Epithelial cell of proximal tubule (primary cell): ENCODE data around the gene PTPRT. TPM values are rescaled to one million over a fixed set of nuclear protein-coding genes. Genes with fewer than 3 reads are reported as not detected.

Experiments used
- DNase-seq: peaks from one replicate; pipeline ENCODE4 v3.0.0-alpha.2; 2011; ENCODE audit warnings: low read depth
- H3K4me3 ChIP-seq: 2 replicates; pipeline ENCODE4 v1.5.1; 2011; ENCODE audit warnings: low read depth, mild to moderate bottlenecking, low read length
- CTCF ChIP-seq: conservative IDR thresholded peaks from 2 replicates; pipeline ENCODE4 v1.5.1; 2012; ENCODE audit warnings: low read depth, mild to moderate bottlenecking, low read length
- total RNA-seq: library from RNA; depleted of rRNA; stranded (reverse); fragments of >200 nt; gene quantifications from 2 replicates; pipeline ENCODE4 v1.2.3, GENCODE V29; 2015

PTPRT gene
- total RNA-seq, 1 donor from 2014 or later, result not detected

- H3K4me3 ChIP-seq, result no peak overlapping the region
- DNase-seq, result peak; percentile 4
- TF ChIP-seq CTCF, result no peak
These were observed 30.9 kb upstream of the PTPRT start for GRCh38 chr20:43220612-43221011.

DNA sequence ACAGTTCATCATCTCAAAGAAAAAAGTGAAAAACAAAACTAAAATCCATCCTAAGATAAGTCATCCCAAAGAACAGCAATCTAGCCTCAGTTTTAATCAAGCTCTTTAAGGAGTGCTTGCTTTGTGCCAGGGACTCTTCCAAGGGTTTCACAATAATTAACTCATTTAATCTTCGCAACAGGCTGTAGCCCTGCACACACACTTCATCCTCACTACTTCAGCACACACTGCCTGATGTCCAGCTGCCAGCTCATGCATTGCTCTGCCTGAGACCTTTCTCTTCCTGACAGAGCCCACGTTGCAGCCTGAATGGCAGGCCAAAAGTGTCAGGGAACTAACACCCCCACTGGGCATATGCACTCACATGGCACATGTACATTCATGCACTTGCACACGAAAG lies 21.2 kb upstream of the PTPRT start:
- H3K4me3 ChIP-seq, result no peak overlapping the region
- DNase-seq, result no peak
- no peak for TF ChIP-seq CTCF

DNA sequence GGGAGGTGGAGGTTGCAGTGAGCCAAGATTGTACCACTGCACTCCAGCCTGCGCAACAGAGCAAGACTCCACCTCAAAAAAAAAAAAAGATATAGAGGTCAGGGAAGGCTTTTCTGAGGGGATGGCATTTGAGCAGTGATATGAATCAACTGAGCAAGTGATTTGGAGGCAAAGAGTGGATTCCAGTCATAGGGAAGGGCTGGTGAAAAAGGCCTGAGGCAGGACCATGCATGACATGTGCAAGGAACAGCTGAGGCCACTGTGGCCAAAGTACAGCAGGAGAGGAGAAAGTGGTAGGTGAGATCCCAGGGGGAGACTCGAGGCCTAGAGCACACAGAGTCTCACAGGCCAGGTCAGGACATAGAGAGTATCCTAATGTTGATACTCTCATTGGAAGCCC lies 20.1 kb upstream of the PTPRT start:
- H3K4me3 ChIP-seq, result no peak overlapping the region
- no peak for DNase-seq
- TF ChIP-seq CTCF, result no peak

DNA sequence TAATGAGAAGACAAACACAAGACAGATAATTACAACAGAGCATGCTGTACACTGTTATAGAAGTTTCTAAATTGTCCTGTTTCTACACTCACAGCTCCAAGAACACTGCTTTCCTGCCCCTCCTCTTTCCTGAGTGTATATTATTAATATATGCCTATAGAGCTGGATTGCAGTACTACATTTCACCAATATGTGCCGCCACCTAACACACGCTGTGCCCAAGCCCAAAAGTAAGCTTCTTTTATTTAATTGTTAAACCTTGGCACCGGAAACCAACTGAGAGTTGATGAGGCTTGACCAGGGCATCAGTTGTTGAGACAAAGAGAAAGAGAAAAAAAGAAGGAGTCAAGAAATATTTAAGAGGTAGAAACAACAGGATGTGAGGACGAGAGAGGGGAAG lies 16.0 kb upstream of the PTPRT start:
- DNase-seq, result no peak
- H3K4me3 ChIP-seq, result no peak overlapping the region
- TF ChIP-seq CTCF, result no peak

DNA sequence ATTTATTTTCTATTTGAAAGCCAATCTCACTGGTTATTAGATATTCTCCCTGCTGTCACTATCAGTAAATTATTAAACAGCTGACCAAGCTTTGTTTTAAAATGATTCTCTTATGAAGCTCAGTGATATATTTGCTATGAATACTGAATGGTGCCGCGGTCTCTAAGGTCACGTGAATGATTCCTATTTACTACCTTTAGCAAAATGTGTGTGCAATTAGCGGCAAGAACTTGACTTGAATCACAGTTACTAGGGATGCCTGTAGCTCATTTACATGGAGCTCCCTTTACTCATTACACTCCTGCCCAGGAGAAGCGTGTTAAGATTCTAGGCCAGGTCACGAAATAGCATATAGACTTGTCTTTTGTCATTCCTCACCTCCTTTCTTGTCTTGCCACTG lies 12.4 kb upstream of the PTPRT start:
- no peak overlapping the region for H3K4me3 ChIP-seq
- no peak for TF ChIP-seq CTCF
- DNase-seq, result no peak

GRCh38 chr20:43198607-43199006 lies 8.9 kb upstream of the PTPRT start:
- H3K4me3 ChIP-seq, result no peak overlapping the region
- DNase-seq, result no peak
- no peak for TF ChIP-seq CTCF

GRCh38 chr20:43196243-43196642 lies 6.5 kb upstream of the PTPRT start:
- no peak for DNase-seq
- H3K4me3 ChIP-seq, result no peak overlapping the region
- TF ChIP-seq CTCF, result no peak
